NCI-H82 treated with DMSO at 0.1 percent for 48 hours (cell line): ENCODE results near the gene EPHB1.

Experiments
- DNase-seq: peaks from one replicate; lab custom pipeline; 2025; ENCODE audit not compliant: unreplicated experiment; lab: John Stamatoyannopoulos, UW

The EPHB1 gene

DNA sequence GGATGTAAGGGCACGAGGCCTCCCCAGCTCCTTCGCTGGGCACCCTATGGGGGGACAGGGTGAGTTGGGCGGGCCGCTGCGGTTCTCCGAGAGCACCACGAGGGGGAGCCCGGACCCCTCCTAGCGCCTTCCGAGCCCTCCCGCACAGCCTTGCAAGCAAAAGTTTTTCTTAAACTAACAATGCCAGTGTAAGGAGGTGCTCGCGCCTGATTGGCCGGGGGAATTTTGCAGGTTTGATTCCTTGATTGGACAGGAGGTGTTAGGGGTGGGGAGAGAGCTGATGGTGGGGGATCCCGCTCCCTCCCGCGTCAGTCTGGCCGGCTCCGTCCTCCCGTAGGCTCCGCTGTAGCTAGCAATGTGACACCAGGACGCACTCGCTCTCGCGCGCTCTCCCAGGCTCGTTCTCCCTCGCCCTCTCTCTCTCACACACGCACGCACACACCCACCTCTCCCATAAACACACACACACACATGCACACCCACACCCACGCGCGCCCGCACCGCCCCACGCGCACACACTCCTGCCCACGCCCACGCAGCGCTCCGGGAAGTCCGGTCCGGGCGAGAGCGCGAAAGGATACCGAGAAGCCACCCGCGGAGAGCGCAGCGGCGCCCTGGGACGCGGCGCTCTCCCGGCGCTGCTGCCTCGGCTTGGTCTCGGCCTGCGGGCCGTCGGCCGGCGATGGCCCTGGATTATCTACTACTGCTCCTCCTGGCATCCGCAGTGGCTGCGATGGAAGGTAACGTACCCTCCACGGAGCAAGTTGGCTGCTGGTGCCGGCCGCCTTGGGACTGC is at the start of gene EPHB1:
TSS of gene EPHB1 (plus strand) at position 311 of the 796 bp plus-strand sequence.
- peak; percentile 73 for DNase-seq

- DNase-seq, result no peak
Measured at GRCh38 chr3:134748698-134749097, 46.4 kb upstream of the EPHB1 start.

DNA sequence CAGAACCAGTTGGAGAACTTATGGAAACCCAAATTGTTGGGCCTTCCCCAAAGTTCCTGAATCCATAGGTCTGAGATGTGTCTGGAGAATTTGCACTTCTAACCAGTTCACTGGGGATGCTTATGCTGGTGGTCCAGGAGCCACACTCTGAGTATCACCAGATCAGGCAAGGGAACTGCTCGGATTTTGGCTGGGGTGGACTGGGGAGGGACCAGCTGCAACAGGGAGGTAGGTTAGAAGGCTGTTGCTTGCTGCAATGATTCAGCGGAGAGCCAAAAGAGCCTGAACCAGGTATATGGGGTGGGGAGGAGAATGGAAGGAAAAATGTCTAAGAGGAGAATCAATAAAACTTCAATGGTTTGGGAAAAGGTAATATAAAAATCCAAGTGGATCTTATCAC is 45.9 kb upstream of the EPHB1 start:
- DNase-seq, result no peak

DNA sequence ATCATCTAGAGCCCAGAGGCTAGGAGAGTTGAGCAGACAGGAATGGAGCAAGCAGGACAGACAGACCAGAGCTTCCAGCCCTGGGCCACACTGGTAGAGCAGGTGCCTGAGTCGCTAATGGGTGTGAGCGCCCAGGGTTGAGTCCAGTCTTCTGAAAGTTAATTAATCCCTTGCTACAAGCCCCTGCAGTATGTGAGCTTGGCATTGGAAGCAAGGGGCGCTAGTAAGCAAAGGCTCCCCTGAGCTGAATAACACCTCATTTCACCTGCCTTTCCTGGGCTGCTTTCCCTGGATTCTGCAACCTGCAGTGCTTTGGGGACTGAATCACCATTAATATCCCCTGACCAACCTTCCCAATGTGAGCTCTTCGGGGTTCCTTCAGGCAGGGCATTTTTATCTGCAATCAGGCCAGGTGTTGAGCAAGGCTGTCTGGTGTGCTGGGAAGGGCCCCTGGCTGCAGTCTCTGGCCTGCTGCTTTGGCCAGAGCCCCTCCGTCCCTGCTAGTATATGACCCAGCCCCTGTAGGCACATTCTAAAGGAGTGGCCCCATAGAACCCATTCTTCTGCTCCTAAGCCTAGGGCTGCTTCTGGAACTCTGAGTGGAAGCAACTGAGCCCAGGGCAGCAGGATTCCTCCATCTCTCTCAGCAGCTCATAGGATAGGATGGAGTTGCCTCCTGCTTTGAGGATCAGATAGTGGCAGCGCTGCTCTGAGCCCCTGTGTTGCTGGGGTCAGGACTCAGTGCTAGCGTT is 45.1 kb upstream of the EPHB1 start:
- DNase-seq, result no peak

- no peak for DNase-seq
Measured at GRCh38 chr3:134751831-134752230, 43.2 kb upstream of the EPHB1 start.

GRCh38 chr3:134752761-134753461 is 42.1 kb upstream of the EPHB1 start:
- no peak for DNase-seq

- no peak for DNase-seq
Measured at GRCh38 chr3:134753999-134754742, 40.9 kb upstream of the EPHB1 start.

- DNase-seq, result peak; percentile 9
Measured at GRCh38 chr3:134754768-134755559, 40.1 kb upstream of the EPHB1 start.

- no peak for DNase-seq
Measured at GRCh38 chr3:134755821-134756220, 39.2 kb upstream of the EPHB1 start.

DNA sequence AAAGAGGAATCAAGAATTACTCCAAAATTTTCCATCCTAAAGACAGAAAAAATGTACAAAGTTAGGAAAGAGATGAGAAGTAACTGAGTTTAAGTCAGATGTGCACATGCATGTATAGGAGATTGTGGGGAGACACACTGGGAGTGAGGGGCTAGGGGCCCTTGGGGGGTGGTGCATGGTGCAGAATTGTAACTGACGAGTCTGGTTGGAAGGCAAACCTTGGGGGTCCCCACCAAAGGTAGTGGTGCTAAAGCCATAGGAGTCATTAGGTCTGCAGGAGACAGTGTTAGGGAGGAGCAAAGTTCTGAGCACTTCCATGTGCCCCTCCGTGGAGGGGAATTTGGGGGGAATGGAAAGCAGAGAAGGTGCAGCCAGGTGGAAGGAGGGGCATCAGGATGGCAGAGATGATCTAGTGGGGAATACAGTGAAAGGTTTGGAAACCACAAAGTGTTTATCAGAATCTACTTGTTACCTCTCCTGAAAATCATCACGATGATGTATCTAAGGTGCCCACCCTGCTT is 37.5 kb upstream of the EPHB1 start:
- DNase-seq, result no peak

- DNase-seq, result no peak
Measured at GRCh38 chr3:134761213-134761612, 33.8 kb upstream of the EPHB1 start.

- DNase-seq, result no peak
Measured at GRCh38 chr3:134762016-134762415, 33.0 kb upstream of the EPHB1 start.

DNA sequence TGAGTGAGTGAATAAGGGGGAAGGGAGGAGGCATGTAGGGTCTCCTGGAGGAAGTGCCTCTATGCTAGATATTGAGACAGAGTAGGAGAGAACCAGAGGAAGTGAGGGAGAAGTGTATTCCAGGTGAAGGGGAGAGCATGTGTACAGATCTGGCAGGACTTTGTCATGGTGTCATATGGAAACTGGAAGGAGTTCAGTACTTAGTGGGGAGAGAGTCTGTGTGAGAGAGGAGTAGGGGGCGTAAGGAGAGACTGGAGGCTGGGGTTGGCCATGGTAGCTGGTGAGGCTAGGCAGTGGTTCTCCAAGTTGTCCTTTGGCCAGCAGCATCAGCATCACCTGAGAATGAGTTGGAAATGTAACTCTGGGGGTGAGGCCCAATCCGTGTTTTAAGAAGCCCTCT is 29.6 kb upstream of the EPHB1 start:
- DNase-seq, result no peak

DNA sequence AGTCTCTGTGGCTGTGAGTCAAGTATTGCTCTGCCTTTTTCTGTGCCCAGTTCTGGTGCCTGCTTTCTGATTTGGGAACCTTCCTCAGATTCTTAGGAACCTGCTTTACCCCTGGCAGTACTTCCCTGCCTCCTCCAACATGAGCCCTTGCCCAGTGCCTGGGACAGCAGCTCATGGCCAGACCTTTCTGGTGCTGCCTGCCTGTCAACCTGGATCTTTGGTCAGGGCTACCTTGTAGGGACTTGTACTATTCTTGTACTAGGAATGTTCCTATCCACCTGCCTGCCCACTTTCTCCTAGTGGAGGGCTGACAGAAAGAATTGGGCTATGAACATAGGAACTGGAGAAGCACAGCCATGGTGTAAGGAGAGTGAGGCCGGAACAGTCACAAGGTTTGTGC is 28.8 kb upstream of the EPHB1 start:
- no peak for DNase-seq

DNA sequence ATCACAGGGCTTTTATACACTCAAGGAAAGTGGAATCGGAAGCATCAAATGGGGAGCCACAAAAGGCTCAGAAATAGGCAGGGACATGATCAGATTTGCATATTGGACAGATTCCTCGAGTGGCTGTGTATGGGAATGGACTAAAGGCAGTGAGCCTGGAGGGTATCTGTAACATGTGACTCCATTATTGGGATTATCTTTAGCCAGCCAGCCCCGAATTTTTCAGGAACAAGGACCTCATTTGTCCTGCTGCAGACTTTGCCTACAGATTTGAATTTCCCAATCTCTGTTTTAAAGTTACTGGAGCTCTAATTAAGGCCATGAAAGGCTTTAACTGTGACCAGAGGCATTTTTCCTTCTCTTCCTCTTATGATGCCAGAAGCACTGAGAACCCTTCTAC is 26.9 kb upstream of the EPHB1 start:
- DNase-seq, result no peak

DNA sequence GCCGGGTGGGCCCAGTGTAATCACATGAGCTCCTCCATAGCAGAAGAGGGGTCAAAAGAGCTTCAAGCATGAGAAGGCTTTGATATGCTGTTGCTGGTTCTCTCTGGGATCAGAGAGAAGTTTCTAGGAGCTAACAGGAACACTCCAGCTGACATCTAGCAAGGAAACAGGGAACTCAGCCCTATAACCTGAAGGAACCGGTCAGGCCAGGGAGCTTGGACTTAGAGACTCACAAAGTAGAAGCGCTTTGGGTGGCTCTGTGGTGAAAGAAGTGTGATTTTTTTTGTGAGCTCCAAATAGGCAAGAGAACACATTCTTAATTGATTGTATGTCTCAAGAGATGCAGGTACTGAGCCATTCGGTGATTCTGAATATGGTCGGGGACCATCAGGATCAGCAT is 26.2 kb upstream of the EPHB1 start:
- no peak for DNase-seq

GRCh38 chr3:134769287-134769868 is 25.7 kb upstream of the EPHB1 start:
- no peak for DNase-seq

DNA sequence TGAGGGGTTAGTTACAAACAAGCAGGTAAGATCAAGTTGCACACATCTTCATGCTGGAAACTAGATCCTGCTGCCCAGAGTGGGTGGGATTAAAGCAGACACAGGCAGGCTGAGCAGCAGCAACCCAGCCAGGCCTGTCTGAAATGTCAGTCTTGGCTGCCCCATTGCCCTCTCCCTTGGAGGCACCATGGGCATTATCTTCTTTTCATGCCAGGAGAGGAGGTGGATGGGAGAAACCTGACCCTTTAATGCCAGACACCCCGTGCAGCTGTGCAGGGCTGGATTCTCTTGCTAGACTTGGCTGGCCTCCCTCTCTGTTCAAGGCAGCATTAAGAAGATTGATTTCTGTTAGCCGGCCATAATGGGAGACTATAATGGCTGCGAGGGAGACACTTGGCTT is 23.0 kb upstream of the EPHB1 start:
- DNase-seq, result no peak

DNA sequence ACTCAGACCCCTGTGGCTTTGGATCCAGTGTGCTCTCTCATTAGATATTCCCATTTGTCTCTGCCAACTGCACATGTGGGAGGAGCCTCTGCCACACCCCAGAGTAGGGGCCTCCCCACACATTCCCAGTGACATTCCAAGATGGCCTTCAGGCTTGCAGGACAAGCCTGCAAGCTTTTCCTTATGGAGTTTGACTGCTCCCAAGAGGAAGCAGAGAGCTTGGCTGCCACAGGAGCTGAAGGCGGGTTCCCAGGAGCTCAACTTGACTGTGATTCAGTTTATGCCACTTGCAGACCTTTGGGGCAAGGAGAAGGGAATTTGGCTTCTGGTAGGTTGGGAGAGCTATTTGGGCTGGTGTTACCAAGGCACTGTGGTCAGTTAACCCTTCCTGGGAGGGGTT is 22.5 kb upstream of the EPHB1 start:
- no peak for DNase-seq

DNA sequence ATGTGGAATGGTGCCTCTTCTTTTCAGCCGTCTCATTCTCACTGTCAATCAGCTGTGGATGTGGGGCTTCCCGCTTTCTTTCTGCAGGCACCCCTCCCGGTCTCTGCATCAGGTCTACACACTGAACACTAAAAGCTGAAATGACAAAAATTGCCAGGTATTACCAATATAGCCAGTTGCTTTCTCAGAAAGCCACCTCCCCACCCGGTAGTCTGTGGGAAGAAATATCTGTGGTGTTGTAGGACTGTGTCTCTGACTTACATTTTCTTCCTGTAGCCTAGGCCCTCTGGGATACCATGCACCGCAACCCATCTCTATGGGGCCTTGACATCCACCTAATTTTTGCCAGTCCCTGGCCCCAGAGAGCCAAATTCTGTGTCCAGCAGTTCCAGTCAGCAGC is 19.2 kb upstream of the EPHB1 start:
- no peak for DNase-seq
